ENCODE results near the gene VPS26C.

The VPS26C gene

DNA sequence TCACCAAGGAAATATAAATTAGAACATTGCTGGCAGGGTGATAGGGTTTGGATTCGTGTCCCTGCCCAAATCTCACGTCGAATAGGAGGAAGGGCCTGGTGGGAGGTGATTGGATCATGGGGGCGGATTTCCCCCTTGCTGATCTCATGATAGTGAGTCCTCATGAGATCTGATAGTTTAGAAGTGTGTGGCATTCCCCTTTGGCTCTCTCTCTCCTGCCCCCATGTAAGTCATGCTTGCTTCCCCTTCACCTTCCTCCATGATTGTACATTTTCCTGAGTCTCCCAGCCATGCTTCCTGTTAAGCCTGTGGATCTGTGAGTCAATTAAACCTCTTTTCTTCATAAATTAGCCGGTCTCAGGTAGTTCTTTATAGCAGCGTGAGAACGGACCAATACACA lies 60.6 kb downstream of the VPS26C start:
- H3K4me3 ChIP-seq (ENCODE audit: control insufficient read depth, low read depth, low read length) = no peak overlapping the region
- DNase-seq (ENCODE audit: low read depth) = no peak
- no peak for TF ChIP-seq CTCF (conservative IDR thresholded peaks at IDR 0.05; ENCODE audit: control insufficient read depth, insufficient read depth, low read depth, low read length)

DNA sequence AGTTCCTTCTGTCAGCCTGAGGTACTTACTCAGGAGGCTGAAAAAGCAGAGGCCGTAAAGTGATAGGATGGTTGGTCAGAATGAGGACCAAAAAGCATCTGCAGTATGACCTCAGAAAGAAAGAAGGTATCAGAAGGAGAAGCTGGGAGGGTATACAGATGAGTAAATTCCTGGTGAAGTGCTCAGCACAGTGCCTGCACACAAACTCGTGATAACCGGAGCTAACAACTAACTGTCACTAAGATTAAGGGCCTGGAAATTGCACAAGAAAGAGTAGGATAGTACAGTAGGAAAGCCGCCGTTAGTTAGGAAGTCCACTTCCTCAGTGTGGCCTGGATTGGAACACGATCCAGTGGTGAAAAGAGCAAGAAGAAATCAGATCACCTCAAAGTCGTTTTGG lies 62.6 kb downstream of the VPS26C start:
- no peak for DNase-seq (ENCODE audit: low read depth)
- no peak overlapping the region for H3K4me3 ChIP-seq (ENCODE audit: control insufficient read depth, low read depth, low read length)
- TF ChIP-seq CTCF (conservative IDR thresholded peaks at IDR 0.05; ENCODE audit: control insufficient read depth, insufficient read depth, low read depth, low read length) = no peak

- TF ChIP-seq CTCF (conservative IDR thresholded peaks at IDR 0.05; ENCODE audit: control insufficient read depth, insufficient read depth, low read depth, low read length) = no peak
- no peak for DNase-seq (ENCODE audit: low read depth)
- H3K4me3 ChIP-seq (ENCODE audit: control insufficient read depth, low read depth, low read length) = no peak overlapping the region
Measured at GRCh38 chr21:37202221-37203110, 64.7 kb downstream of the VPS26C start.

GRCh38 chr21:37200641-37201480 lies 66.3 kb downstream of the VPS26C start:
- DNase-seq (ENCODE audit: low read depth) = no peak
- no peak for TF ChIP-seq CTCF (conservative IDR thresholded peaks at IDR 0.05; ENCODE audit: control insufficient read depth, insufficient read depth, low read depth, low read length)
- H3K4me3 ChIP-seq (ENCODE audit: control insufficient read depth, low read depth, low read length) = no peak overlapping the region

DNA sequence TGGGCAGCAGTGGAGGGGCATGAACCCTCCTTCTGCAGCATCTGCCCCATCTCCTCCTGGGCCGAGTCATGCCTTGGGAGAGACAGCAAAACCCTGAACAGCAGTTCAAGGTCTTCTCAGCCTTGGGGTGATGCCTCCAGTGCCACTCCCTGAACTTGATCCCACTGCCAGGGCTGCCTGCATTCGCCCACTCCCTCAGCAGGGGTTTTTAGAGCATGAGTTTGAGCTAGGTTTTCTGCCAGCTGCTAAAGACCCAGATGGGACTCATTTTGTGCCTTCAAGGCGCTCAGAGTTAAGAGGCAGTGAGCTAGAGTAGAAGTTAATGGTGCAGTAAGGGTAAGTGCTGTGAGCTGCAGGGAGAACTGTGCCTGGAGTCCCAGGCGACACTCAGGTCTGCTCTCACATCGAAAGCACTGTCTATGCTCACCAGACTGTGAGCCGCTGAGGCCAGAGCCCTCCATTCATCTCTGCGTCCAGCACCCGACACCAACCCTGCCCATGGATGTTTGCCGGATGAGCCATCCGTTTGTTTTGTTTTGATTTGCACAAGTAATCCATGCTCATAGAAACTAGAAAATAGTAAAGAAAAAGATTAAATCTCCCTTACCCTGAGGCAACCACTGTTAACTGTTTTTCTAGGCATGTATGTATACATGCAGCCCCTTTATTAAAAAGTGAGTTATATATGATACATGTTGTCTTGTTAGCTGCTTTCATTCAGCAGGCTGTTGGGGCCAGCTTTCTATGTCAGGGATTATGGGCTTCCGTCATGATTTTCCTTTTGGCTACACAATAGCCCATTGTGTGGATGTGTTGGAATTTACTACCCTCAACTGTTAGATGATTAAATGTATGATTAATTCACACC lies 67.8 kb downstream of the VPS26C start:
- no peak for TF ChIP-seq CTCF (conservative IDR thresholded peaks at IDR 0.05; ENCODE audit: control insufficient read depth, insufficient read depth, low read depth, low read length)
- no peak overlapping the region for H3K4me3 ChIP-seq (ENCODE audit: control insufficient read depth, low read depth, low read length)
- no peak for DNase-seq (ENCODE audit: low read depth)

DNA sequence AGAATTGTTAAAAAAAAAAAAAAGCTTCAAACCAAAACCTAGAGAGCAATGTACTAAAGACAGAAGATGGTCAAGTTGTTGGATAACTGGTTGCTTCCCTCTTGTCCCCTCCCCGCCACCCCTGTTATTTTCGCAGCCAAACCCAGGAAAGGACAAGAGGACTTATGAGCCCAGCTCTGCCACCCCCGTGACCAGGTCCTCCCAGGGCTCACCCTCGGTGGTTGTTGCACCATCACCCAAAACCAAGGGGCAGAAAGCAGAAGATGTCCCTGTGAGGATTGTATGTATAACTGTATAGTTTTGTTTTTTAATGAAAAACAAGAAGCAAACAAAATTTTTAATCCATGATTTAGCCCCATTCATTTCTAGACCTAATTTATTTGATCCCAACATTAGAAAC lies 69.4 kb downstream of the VPS26C start:
- no peak for TF ChIP-seq CTCF (conservative IDR thresholded peaks at IDR 0.05; ENCODE audit: control insufficient read depth, insufficient read depth, low read depth, low read length)
- no peak for DNase-seq (ENCODE audit: low read depth)
- no peak overlapping the region for H3K4me3 ChIP-seq (ENCODE audit: control insufficient read depth, low read depth, low read length)
